WTC11 (cell line): ENCODE results near the gene ZNF565. TPM values are rescaled to one million over a fixed set of nuclear protein-coding genes. Genes with fewer than 3 reads are reported as not detected.
A peak's percentile ranks its signal among the peaks of the same experiment; 100 is the strongest.
"Not testable (repeated sequence)": the region's sequence is repeated elsewhere in the genome, so short reads cannot be mapped to it uniquely, and the experiment has no call there.

Experiments
- ATAC-seq: fragments of 200-7000 bp; cut with Tn5 transposase; 2 replicates; pipeline ENCODE4 v1.10.0; 2021; ENCODE audit warnings: mild to moderate bottlenecking, moderate library complexity
- CTCF ChIA-PET: fragments of 300-600 bp; sonication (Branson Sonifier 250); formaldehyde crosslinking; loops from one replicate; lab custom pipeline; 2021; ENCODE audit warnings: antibody characterized with exemption; lab: Charles Lee
- POLR2A ChIA-PET: fragments of 350-600 bp; sonication (Branson Sonifier 250); formaldehyde crosslinking; loops from one replicate; lab custom pipeline; 2021; ENCODE audit warnings: antibody characterized with exemption; lab: Charles Lee
- DNase-seq: peaks from one replicate; pipeline ENCODE4 v3.0.0; 2021; ENCODE audit warnings: low spot score
- H3K27ac Mint-ChIP-seq: 2 replicates; pipeline ENCODE4 v1.8.0; 2021; ENCODE audit warnings: mixed read lengths
- H3K27me3 Mint-ChIP-seq: 2 replicates; pipeline ENCODE4 v1.8.0; 2021; ENCODE audit warnings: low read depth, mild to moderate bottlenecking, moderate library complexity, mixed read lengths
- H3K36me3 Mint-ChIP-seq: 2 replicates; pipeline ENCODE4 v1.8.0; 2021; ENCODE audit warnings: mixed read lengths
- H3K4me1 Mint-ChIP-seq: 2 replicates; pipeline ENCODE4 v1.8.0; 2022; ENCODE audit warnings: mixed read lengths
- H3K4me3 Mint-ChIP-seq: 2 replicates; pipeline ENCODE4 v1.8.0; 2021; ENCODE audit warnings: mild to moderate bottlenecking, moderate library complexity, mixed read lengths
- H3K9me3 Mint-ChIP-seq: 2 replicates; pipeline ENCODE4 v1.8.0; 2021; ENCODE audit warnings: mixed read lengths
- ATF1 ChIP-seq: sonication (generic); formaldehyde crosslinking; IDR thresholded peaks from 2 replicates; pipeline ENCODE4 v1.8.1; 2023; ENCODE audit warnings: mild to moderate bottlenecking, moderate library complexity, missing genetic modification reagents
- CBFB ChIP-seq: sonication (generic); formaldehyde crosslinking; IDR thresholded peaks from 2 replicates; pipeline ENCODE4 v1.8.1; 2022; ENCODE audit warnings: mild to moderate bottlenecking, low read depth, missing genetic modification reagents
- CREM ChIP-seq: sonication (generic); formaldehyde crosslinking; IDR thresholded peaks from 2 replicates; pipeline ENCODE4 v1.8.1; 2022; ENCODE audit warnings: mild to moderate bottlenecking, missing genetic modification reagents, moderate library complexity
- CTCF ChIP-seq: fragments of 200-600 bp; IDR thresholded peaks from 2 replicates; pipeline ENCODE4 v1.8.0; 2022; ENCODE audit warnings: antibody characterized with exemption
- ERG ChIP-seq: fragments of 250-450 bp; sonication (Bioruptor Pico); IDR thresholded peaks from 2 replicates; pipeline ENCODE4 v1.8.0; 2021; ENCODE audit warnings: mild to moderate bottlenecking
- ESRRA ChIP-seq: sonication (generic); formaldehyde crosslinking; IDR thresholded peaks from 2 replicates; pipeline ENCODE4 v1.8.1; 2022; ENCODE audit warnings: mild to moderate bottlenecking, missing genetic modification reagents, borderline replicate concordance
- ETV6 ChIP-seq: sonication (generic); formaldehyde crosslinking; IDR thresholded peaks from 2 replicates; pipeline ENCODE4 v1.8.1; 2022; ENCODE audit warnings: mild to moderate bottlenecking, missing genetic modification reagents
- FOXJ3 ChIP-seq: sonication (generic); formaldehyde crosslinking; IDR thresholded peaks from 2 replicates; pipeline ENCODE4 v1.9.0; 2021; ENCODE audit warnings: missing genetic modification reagents, mild to moderate bottlenecking, borderline replicate concordance
- HMGA2 ChIP-seq: fragments of 250-450 bp; sonication (Bioruptor Pico); IDR thresholded peaks from 2 replicates; pipeline ENCODE4 v1.4.0; 2021; ENCODE audit warnings: mild to moderate bottlenecking, moderate library complexity
- NFE2L1 ChIP-seq: sonication (generic); formaldehyde crosslinking; IDR thresholded peaks from 2 replicates; pipeline ENCODE4 v1.8.1; 2023; ENCODE audit warnings: missing genetic modification reagents
- NR1H2 ChIP-seq: sonication (generic); formaldehyde crosslinking; IDR thresholded peaks from 2 replicates; pipeline ENCODE4 v1.9.0; 2021; ENCODE audit warnings: mild to moderate bottlenecking, moderate library complexity, missing genetic modification reagents
- NR2C2 ChIP-seq: sonication (generic); formaldehyde crosslinking; IDR thresholded peaks from 2 replicates; pipeline ENCODE4 v1.8.0; 2022; ENCODE audit warnings: mild to moderate bottlenecking, missing genetic modification reagents
- RORB ChIP-seq: fragments of 250-450 bp; sonication (Bioruptor Pico); IDR thresholded peaks from 2 replicates; pipeline ENCODE4 v1.9.0; 2021; ENCODE audit warnings: mild to moderate bottlenecking
- SMAD3 ChIP-seq: sonication (generic); formaldehyde crosslinking; IDR thresholded peaks from 2 replicates; pipeline ENCODE4 v1.8.0; 2022; ENCODE audit warnings: missing genetic modification reagents, mild to moderate bottlenecking, borderline replicate concordance
- TEAD4 ChIP-seq: sonication (generic); formaldehyde crosslinking; IDR thresholded peaks from 2 replicates; pipeline ENCODE4 v1.8.0; 2022; ENCODE audit warnings: mild to moderate bottlenecking, missing genetic modification reagents
- ZNF219 ChIP-seq: sonication (generic); formaldehyde crosslinking; IDR thresholded peaks from 2 replicates; pipeline ENCODE4 v1.8.0; 2023; ENCODE audit warnings: missing genetic modification reagents, mild to moderate bottlenecking, borderline replicate concordance
- ZNF263 ChIP-seq: sonication (generic); formaldehyde crosslinking; IDR thresholded peaks from 2 replicates; pipeline ENCODE4 v1.8.1; 2022; ENCODE audit warnings: low read depth, mild to moderate bottlenecking, moderate library complexity, missing genetic modification reagents
- ZNF317 ChIP-seq: sonication (generic); formaldehyde crosslinking; IDR thresholded peaks from 2 replicates; pipeline ENCODE4 v1.8.1; 2023; ENCODE audit warnings: low read depth, mild to moderate bottlenecking, moderate library complexity, missing genetic modification reagents, borderline replicate concordance
- total RNA-seq: library from RNA; stranded (reverse); gene quantifications from 3 replicates; pipeline ENCODE4 v1.2.3, GENCODE V29; 2021
- TF ChIP-seq, protein P1 (sequence below): sonication (generic); formaldehyde crosslinking; IDR thresholded peaks from 2 replicates; pipeline ENCODE4 v1.8.0; 2022; ENCODE audit warnings: mild to moderate bottlenecking, missing genetic modification reagents
- TF ChIP-seq, protein P2 (sequence below): fragments of 250-450 bp; sonication (Bioruptor Pico); IDR thresholded peaks from 2 replicates; pipeline ENCODE4 v2.1.2; 2022; ENCODE audit warnings: mild to moderate bottlenecking, moderate library complexity
- TF ChIP-seq, protein P3 (sequence below): fragments of 250-450 bp; sonication (Bioruptor Pico); IDR thresholded peaks from 2 replicates; pipeline ENCODE4 v1.9.0; 2021; ENCODE audit warnings: mild to moderate bottlenecking

ZNF565 gene
- total RNA-seq, 1 experiment from 2014 or later = 3.0 TPM

DNA sequence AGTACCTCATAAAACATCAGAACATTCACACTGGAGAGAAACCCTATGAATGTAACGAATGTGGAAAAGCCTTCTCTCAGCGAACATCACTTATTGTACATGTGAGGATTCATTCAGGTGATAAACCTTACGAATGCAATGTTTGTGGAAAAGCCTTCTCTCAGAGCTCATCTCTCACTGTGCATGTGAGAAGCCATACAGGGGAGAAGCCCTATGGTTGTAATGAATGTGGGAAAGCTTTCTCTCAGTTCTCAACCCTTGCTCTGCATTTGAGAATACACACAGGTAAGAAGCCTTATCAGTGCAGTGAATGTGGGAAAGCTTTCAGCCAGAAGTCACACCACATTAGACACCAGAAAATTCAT lies 22.5 kb upstream of the ZNF565 start (continued):
- TF ChIP-seq NFE2L1 (CRISPR knock-in tag) = no peak

GRCh38 chr19:36236304-36236945 lies 22.0 kb upstream of the ZNF565 start:
- H3K36me3 Mint-ChIP-seq = peaks cover 68% of the 10 kb centered on the region
- POLR2A ChIA-PET = interaction anchor here (0.5 kb wide), 1 partner anchor 270 kb away, joined by 3 read pairs; no protein-coding TSS in a partner anchor
- no peak for TF ChIP-seq NR2C2 (CRISPR knock-in tag)
- no peak for TF ChIP-seq FOXJ3
- TF ChIP-seq CBFB = no peak
- TF ChIP-seq TEAD4 (CRISPR knock-in tag) = no peak
- no peak for TF ChIP-seq ETV6 (CRISPR knock-in tag)
- TF ChIP-seq ATF1 (CRISPR knock-in tag) = no peak
- TF ChIP-seq, protein P1, sequence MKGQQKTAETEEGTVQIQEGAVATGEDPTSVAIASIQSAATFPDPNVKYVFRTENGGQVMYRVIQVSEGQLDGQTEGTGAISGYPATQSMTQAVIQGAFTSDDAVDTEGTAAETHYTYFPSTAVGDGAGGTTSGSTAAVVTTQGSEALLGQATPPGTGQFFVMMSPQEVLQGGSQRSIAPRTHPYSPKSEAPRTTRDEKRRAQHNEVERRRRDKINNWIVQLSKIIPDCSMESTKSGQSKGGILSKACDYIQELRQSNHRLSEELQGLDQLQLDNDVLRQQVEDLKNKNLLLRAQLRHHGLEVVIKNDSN (CRISPR knock-in tag) = no peak
- no peak for TF ChIP-seq ESRRA
- TF ChIP-seq ZNF317 = no peak
- TF ChIP-seq ZNF263 (CRISPR knock-in tag) = no peak
- TF ChIP-seq ZNF219 (CRISPR knock-in tag) = no peak
- TF ChIP-seq NR1H2 (CRISPR knock-in tag) = no peak
- no peak for TF ChIP-seq CTCF
- no peak for TF ChIP-seq ERG (CRISPR knock-in tag)
- TF ChIP-seq, protein P2, sequence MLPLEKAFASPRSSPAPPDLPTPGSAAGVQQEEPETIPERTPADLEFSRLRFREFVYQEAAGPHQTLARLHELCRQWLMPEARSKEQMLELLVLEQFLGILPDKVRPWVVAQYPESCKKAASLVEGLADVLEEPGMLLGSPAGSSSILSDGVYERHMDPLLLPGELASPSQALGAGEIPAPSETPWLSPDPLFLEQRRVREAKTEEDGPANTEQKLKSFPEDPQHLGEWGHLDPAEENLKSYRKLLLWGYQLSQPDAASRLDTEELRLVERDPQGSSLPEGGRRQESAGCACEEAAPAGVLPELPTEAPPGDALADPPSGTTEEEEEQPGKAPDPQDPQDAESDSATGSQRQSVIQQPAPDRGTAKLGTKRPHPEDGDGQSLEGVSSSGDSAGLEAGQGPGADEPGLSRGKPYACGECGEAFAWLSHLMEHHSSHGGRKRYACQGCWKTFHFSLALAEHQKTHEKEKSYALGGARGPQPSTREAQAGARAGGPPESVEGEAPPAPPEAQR (CRISPR knock-in tag) = no peak
- TF ChIP-seq, protein P3, sequence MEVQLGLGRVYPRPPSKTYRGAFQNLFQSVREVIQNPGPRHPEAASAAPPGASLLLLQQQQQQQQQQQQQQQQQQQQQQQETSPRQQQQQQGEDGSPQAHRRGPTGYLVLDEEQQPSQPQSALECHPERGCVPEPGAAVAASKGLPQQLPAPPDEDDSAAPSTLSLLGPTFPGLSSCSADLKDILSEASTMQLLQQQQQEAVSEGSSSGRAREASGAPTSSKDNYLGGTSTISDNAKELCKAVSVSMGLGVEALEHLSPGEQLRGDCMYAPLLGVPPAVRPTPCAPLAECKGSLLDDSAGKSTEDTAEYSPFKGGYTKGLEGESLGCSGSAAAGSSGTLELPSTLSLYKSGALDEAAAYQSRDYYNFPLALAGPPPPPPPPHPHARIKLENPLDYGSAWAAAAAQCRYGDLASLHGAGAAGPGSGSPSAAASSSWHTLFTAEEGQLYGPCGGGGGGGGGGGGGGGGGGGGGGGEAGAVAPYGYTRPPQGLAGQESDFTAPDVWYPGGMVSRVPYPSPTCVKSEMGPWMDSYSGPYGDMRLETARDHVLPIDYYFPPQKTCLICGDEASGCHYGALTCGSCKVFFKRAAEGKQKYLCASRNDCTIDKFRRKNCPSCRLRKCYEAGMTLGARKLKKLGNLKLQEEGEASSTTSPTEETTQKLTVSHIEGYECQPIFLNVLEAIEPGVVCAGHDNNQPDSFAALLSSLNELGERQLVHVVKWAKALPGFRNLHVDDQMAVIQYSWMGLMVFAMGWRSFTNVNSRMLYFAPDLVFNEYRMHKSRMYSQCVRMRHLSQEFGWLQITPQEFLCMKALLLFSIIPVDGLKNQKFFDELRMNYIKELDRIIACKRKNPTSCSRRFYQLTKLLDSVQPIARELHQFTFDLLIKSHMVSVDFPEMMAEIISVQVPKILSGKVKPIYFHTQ (CRISPR knock-in tag) = no peak
- TF ChIP-seq SMAD3 (CRISPR knock-in tag) = no peak
- no peak for TF ChIP-seq CREM (CRISPR knock-in tag)
- no peak for TF ChIP-seq RORB (CRISPR knock-in tag)
- no peak for TF ChIP-seq HMGA2 (CRISPR knock-in tag)
- H3K27ac Mint-ChIP-seq = peak overlapping the region; percentile 21; the same call in 1 of the 2 replicates
- CTCF ChIA-PET = interaction anchor here (1.6 kb wide), 1 partner anchor 9 kb away, joined by 3 read pairs; no protein-coding TSS in a partner anchor
- no peak overlapping the region for H3K4me3 Mint-ChIP-seq
- no peak for DNase-seq
- no peaks in the 10 kb centered on the region for H3K27me3 Mint-ChIP-seq
- ATAC-seq = no peak
- peaks cover 27% of the 10 kb centered on the region for H3K4me1 Mint-ChIP-seq
- no peaks in the 10 kb centered on the region for H3K9me3 Mint-ChIP-seq

DNA sequence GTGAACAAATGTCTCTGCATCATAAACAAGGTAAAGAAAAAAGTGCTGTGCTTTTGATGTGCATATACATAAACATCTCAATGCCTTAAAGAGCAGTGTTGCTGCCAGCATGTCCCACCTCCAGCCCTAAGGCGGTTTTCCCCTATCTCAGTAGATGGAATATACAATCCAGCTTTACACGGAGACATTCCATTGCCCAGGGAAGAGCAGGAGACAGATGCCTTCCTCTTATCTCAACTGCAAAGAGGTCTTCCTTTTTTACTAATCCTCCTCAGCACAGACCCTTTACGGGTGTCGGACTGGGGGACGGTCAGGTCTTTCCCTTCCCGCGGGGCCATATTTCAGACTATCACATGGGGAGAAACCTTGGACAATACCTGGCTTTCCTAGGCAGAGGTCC lies 19.2 kb upstream of the ZNF565 start:
- ATAC-seq, H3K27me3 Mint-ChIP-seq, H3K9me3 Mint-ChIP-seq, DNase-seq, POLR2A ChIA-PET: not testable (repeated sequence)
- Mint-ChIP-seq H3K4me3 (peak overlapping the region; percentile 34; the same call in 1 of the 2 replicates), H3K27ac (peak overlapping the region; percentile 93), H3K36me3 (peaks cover 88% of the 10 kb centered on the region), H3K4me1 (peaks cover 27% of the 10 kb centered on the region)
- CTCF ChIA-PET = interaction anchor here (1.7 kb wide), 1 partner anchor 10 kb away, joined by 5 read pairs; no protein-coding TSS in a partner anchor
